Mucosa of stomach (tissue), 1 donor: ENCODE measurements around the gene TM7SF2.

Source experiments
- H3K27me3 ChIP-seq: one replicate; pipeline ENCODE4 v1.7.0; 2013; ENCODE audit warnings: mild to moderate bottlenecking, low read length; ENCODE audit not compliant: control insufficient read depth, insufficient read depth
- H3K36me3 ChIP-seq: one replicate; pipeline ENCODE4 v1.7.0; 2013; ENCODE audit warnings: low read length; ENCODE audit not compliant: control insufficient read depth, insufficient read depth
- H3K4me1 ChIP-seq: one replicate; pipeline ENCODE4 v1.7.0; 2013; ENCODE audit warnings: mild to moderate bottlenecking, low read length; ENCODE audit not compliant: control insufficient read depth, insufficient read depth
- H3K4me3 ChIP-seq: one replicate; pipeline ENCODE4 v1.7.0; 2013; ENCODE audit warnings: low read length
- H3K9ac ChIP-seq: one replicate; pipeline ENCODE4 v1.7.0; 2013; ENCODE audit warnings: mild to moderate bottlenecking, low read length, moderate library complexity
- H3K9me3 ChIP-seq: one replicate; pipeline ENCODE4 v1.7.0; 2013; ENCODE audit warnings: mild to moderate bottlenecking, low read length, moderate library complexity; ENCODE audit not compliant: control insufficient read depth
- donor health status: Pancreatic carcinoma.

Gene TM7SF2

DNA sequence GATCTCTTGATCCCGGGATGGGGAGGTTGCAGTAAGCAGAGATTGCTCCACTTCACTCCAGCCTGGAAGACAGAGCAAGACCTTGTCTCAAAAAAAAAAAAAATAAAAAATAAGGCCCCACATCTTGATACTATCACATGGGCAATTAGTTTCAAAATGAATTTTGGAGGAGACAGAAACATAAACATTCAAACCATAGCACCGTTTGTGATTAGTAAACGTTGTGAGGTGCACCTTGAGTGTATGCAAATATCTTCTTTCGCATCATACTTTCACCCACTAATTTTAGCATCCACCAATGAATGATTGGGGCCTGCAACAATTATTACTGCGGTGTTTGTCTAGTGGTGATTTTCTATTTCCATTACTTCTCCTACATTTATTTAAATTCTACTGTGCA lies 47.3 kb downstream of the TM7SF2 start:
- Histone ChIP-seq H3K36me3 (no peaks in the 10 kb centered on the region), H3K9ac (no peak overlapping the region), H3K9me3 (no peaks in the 10 kb centered on the region), H3K27me3 (peaks cover 3% of the 10 kb centered on the region), H3K4me3 (no peak overlapping the region), H3K4me1 (no peaks in the 10 kb centered on the region)

DNA sequence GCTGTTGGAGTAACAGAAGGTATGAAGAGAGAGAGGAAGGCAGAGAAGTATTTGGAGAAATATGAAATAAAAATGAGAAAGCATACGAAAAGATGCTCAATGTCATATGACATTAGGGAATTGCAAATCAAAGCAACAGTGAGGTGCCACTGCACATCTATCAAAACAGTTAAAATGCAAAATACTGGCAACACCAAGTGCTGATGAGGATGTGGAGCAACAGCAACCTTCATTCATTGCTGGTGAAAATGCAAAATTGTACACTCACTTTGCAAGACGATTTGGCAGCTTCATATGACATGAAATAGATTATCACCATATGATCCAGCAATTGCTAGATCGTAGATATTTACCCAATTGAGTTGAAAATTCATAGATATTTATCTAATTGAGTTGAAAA lies 49.0 kb downstream of the TM7SF2 start:
- Histone ChIP-seq H3K4me3 (no peak overlapping the region), H3K9ac (no peak overlapping the region), H3K27me3 (peaks cover 3% of the 10 kb centered on the region), H3K4me1 (peaks cover 3% of the 10 kb centered on the region), H3K9me3 (no peaks in the 10 kb centered on the region), H3K36me3 (no peaks in the 10 kb centered on the region)

DNA sequence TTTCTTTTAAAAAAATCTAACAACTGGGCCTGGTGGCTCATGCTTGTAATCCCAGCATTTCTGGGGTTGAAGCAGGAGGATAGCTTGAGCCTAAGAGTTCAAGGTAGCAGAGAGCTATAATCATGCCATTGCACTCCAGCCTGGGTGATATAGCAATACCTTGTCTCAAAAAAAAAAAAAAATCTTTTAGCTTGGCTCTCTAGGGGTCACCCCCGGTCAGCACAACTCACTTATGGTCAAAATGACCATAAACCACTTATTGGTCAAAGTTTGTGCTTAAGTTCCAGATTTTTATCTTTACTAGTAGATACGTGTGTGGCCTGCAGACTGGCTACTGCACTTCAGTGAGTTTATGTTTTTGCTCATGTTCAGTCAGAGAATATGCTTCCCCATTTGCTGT lies 52.0 kb downstream of the TM7SF2 start:
- no peaks in the 10 kb centered on the region for H3K36me3 ChIP-seq
- H3K9me3 ChIP-seq = no peaks in the 10 kb centered on the region
- no peak overlapping the region for H3K9ac ChIP-seq

More for the DNA sequence above, 52.0 kb downstream of the TM7SF2 start:
- peaks cover 8% of the 10 kb centered on the region for H3K4me1 ChIP-seq
- H3K27me3 ChIP-seq = no peaks in the 10 kb centered on the region
- H3K4me3 ChIP-seq = no peak overlapping the region
